A549 (cell line): ENCODE measurements around the gene RABGAP1L. TPM values are rescaled to one million over a fixed set of nuclear protein-coding genes. Genes with fewer than 3 reads are reported as not detected.

ENCODE experiments used
- ATAC-seq, 2 experiments: fragments of 200-7000 bp in 1 of 2; fragments of >200 bp in 1 of 2; cut with Nextera tagmentation in 1 of 2; cut with Tn5 transposase in 1 of 2; 3 replicates each; pipeline versions ENCODE4 v1.8.0 to v1.9.1; 2018 to 2020; ENCODE audit warnings: mild to moderate bottlenecking in 1 of 2, moderate library complexity in 1 of 2
- CTCF ChIA-PET: fragments of 300-600 bp; sonication (Branson Sonifier 250); formaldehyde crosslinking; extraction: SDS; loops from one replicate; lab custom pipeline; 2021; ENCODE audit warnings: antibody characterized with exemption, inconsistent platforms; lab: Yijun Ruan, JAX
- POLR2A ChIA-PET: fragments of 350-600 bp; formaldehyde crosslinking; extraction: SDS; loops from one replicate; lab custom pipeline; 2021; ENCODE audit warnings: antibody characterized with exemption, inconsistent platforms; lab: Yijun Ruan, JAX
- DNase-seq, 2 experiments: peaks; one replicate each; pipeline versions ENCODE4 v3.0.0 to v3.0.0-alpha.2; 2011 to 2016; ENCODE audit warnings: low read depth in 1 of 2, low spot score in 1 of 2
- FAIRE-seq: peaks from 2 replicates; lab custom pipeline; 2011; peaks lifted over from hg19 to GRCh38; lab: Jason Lieb, UNC
- H3K27ac ChIP-seq, 2 experiments: fragments of >200 bp; sonication (Bioruptor Twin); formaldehyde crosslinking; 3 replicates each; pipeline ENCODE4 v1.5.1; 2016 to 2017
- H3K4me1 ChIP-seq: fragments of >200 bp; sonication (Bioruptor Twin); formaldehyde crosslinking; 3 replicates; pipeline ENCODE4 v1.6.1; 2016
- H3K4me2 ChIP-seq: fragments of >200 bp; sonication (Bioruptor Twin); formaldehyde crosslinking; 3 replicates; pipeline ENCODE4 v1.6.1; 2016
- H3K4me3 ChIP-seq: fragments of >200 bp; sonication (Bioruptor Twin); formaldehyde crosslinking; 3 replicates; pipeline ENCODE4 v1.5.1; 2016
- H3K9me3 ChIP-seq: fragments of >200 bp; sonication (Bioruptor Twin); formaldehyde crosslinking; 3 replicates; pipeline ENCODE4 v1.6.1; 2016
- BCL3 ChIP-seq: fragments of >200 bp; sonication (Bioruptor Twin); formaldehyde crosslinking; IDR thresholded peaks from 3 replicates; pipeline ENCODE4 v1.6.1; 2016
- CBX8 ChIP-seq: fragments of 200-600 bp; sonication (generic); IDR thresholded peaks from 2 replicates; pipeline ENCODE4 v1.6.1; 2016
- CHD2 ChIP-seq: fragments of 150-350 bp; IDR thresholded peaks from 2 replicates; pipeline ENCODE4 v1.6.1; 2014; ENCODE audit warnings: low read length; ENCODE audit not compliant: partially characterized antibody
- CTCF ChIP-seq: fragments of >200 bp; sonication (Bioruptor Twin); formaldehyde crosslinking; IDR thresholded peaks from 3 replicates; pipeline ENCODE4 v1.5.1; 2016
- E2F6 ChIP-seq: IDR thresholded peaks from 2 replicates; pipeline ENCODE4 v1.6.1; 2012; ENCODE audit warnings: low read depth, borderline replicate concordance
- EHF ChIP-seq: fragments of 250-450 bp; sonication (Bioruptor Pico); IDR thresholded peaks from 2 replicates; pipeline ENCODE4 v1.5.0; 2020; ENCODE audit warnings: mild to moderate bottlenecking
- FOSB ChIP-seq: fragments of 250-450 bp; sonication (Bioruptor Pico); IDR thresholded peaks from 2 replicates; pipeline ENCODE4 v1.5.0; 2020; ENCODE audit warnings: mild to moderate bottlenecking, moderate library complexity
- GATA3 ChIP-seq: IDR thresholded peaks from 2 replicates; pipeline ENCODE4 v1.6.1; 2012; ENCODE audit warnings: borderline replicate concordance
- HEYL ChIP-seq: fragments of 250-450 bp; sonication (Bioruptor Pico); IDR thresholded peaks from 2 replicates; pipeline ENCODE4 v1.8.0; 2021; ENCODE audit warnings: mild to moderate bottlenecking, moderate library complexity
- HMGXB4 ChIP-seq: fragments of 250-450 bp; sonication (Bioruptor Pico); IDR thresholded peaks from 2 replicates; pipeline ENCODE4 v1.5.0; 2021; ENCODE audit warnings: mild to moderate bottlenecking, moderate library complexity, borderline replicate concordance
- JUN ChIP-seq, 2 experiments: fragments of >200 bp; sonication (Bioruptor Twin); formaldehyde crosslinking; IDR thresholded peaks; 2 replicates in 1 of 2; 3 replicates in 1 of 2; pipeline ENCODE4 v1.6.1; 2016 to 2017
- KDM1A ChIP-seq: fragments of 200-600 bp; sonication (generic); IDR thresholded peaks from 2 replicates; pipeline ENCODE4 v1.6.1; 2016; ENCODE audit warnings: low read depth, mild to moderate bottlenecking
- MAX ChIP-seq: IDR thresholded peaks from 2 replicates; pipeline ENCODE4 v1.6.1; 2012
- NPAS2 ChIP-seq: fragments of 250-450 bp; sonication (Bioruptor Pico); IDR thresholded peaks from 2 replicates; pipeline ENCODE4 v1.8.0; 2022; ENCODE audit warnings: mild to moderate bottlenecking, moderate library complexity, borderline replicate concordance
- PHF8 ChIP-seq: fragments of 200-600 bp; sonication (generic); IDR thresholded peaks from 2 replicates; pipeline ENCODE4 v1.6.1; 2016; ENCODE audit warnings: low read depth, mild to moderate bottlenecking, antibody characterized with exemption, moderate library complexity, borderline replicate concordance
- POLR2A ChIP-seq: IDR thresholded peaks from 2 replicates; pipeline ENCODE4 v1.6.1; 2012; ENCODE audit warnings: mild to moderate bottlenecking, low read length
- RAD21 ChIP-seq, 2 experiments: fragments of >200 bp in 1 of 2; sonication (Bioruptor Twin) in 1 of 2; formaldehyde crosslinking in 1 of 2; IDR thresholded peaks in 1 of 2; conservative IDR thresholded peaks in 1 of 2; 2 replicates in 1 of 2; 3 replicates in 1 of 2; pipeline ENCODE4 v1.6.1; 2012 to 2018; ENCODE audit warnings: inconsistent platforms in 1 of 2
- REST ChIP-seq: fragments of 200-600 bp; sonication (generic); IDR thresholded peaks from 2 replicates; pipeline ENCODE4 v1.6.1; 2016; ENCODE audit warnings: antibody characterized with exemption, mild to moderate bottlenecking, moderate library complexity
- ZNF302 ChIP-seq: fragments of 250-450 bp; sonication (Bioruptor Pico); IDR thresholded peaks from 2 replicates; pipeline ENCODE4 v1.9.0; 2021; ENCODE audit warnings: inconsistent platforms, mild to moderate bottlenecking, moderate library complexity
- WGBS: methylation state at CpG from one replicate; pipeline ENCODE4 v1.1.6; 2017; ENCODE audit errors: missing lambda C conversion rate; 5-methylcytosine and 5-hydroxymethylcytosine counted together
- polyA plus RNA-seq, 4 experiments: library from polyadenylated mRNA; depleted of rRNA in 3 of 4; stranded (reverse); fragments of >200 nt; fragmentation: RNase III in 1 of 4; extraction: RNeasy Plus Mini Kit Qiagen cat#74134 plus additional on column Dnase treatment in 1 of 4; gene quantifications; 2 replicates in 3 of 4; 3 replicates in 1 of 4; pipeline ENCODE4 v1.2.3, GENCODE V29; 2011 to 2017

Gene RABGAP1L
- polyA plus RNA-seq, 2 of the 4 experiments (the other 2 are of a cell fraction) = 8.2 to 18.6 TPM

GRCh38 chr1:174912264-174912663 lies 752.9 kb downstream of the RABGAP1L start:
- ATAC-seq (no peak), FAIRE-seq (no peak), DNase-seq (no peak)
- TF ChIP-seq KDM1A = no peak
- no peak for TF ChIP-seq JUN (IDR thresholded peaks at IDR 0.05)
- TF ChIP-seq CBX8 = no peak
- no peak for TF ChIP-seq PHF8
- no peak for TF ChIP-seq NPAS2 (CRISPR knock-in tag)
- no peak for TF ChIP-seq POLR2A
- no peak for TF ChIP-seq EHF (CRISPR knock-in tag)
- TF ChIP-seq FOSB (CRISPR knock-in tag) = no peak
- no peak for TF ChIP-seq GATA3
- TF ChIP-seq E2F6 = no peak
- no peak for TF ChIP-seq CTCF
- TF ChIP-seq RAD21 (conservative IDR thresholded peaks at IDR 0.05 in 1 of 2, IDR thresholded peaks at IDR 0.05 in 1 of 2) = no peak
- TF ChIP-seq MAX = no peak
- TF ChIP-seq HMGXB4 (CRISPR knock-in tag) = no peak
- no peak for TF ChIP-seq HEYL (CRISPR knock-in tag)
- TF ChIP-seq REST = no peak
- no peaks in the 10 kb centered on the region for H3K4me1 ChIP-seq
- H3K27ac ChIP-seq = no peak overlapping the region
- POLR2A ChIA-PET = no interaction called here
- H3K4me2 ChIP-seq = no peak overlapping the region
- no peak overlapping the region for H3K4me3 ChIP-seq
- H3K9me3 ChIP-seq = no peaks in the 10 kb centered on the region
- CTCF ChIA-PET = interaction anchor here (0.9 kb wide), 1 partner anchor 87 kb away, joined by 3 read pairs; no protein-coding TSS in a partner anchor

GRCh38 chr1:174913225-174913903 lies 754.0 kb downstream of the RABGAP1L start:
- no peak for TF ChIP-seq CHD2
- TF ChIP-seq BCL3 = no peak
- no peak for TF ChIP-seq ZNF302 (CRISPR knock-in tag)
- TF ChIP-seq, all 56 proteins: peak for 0
- no peak for DNase-seq
- no peak overlapping the region for H3K27ac ChIP-seq
- POLR2A ChIA-PET = no interaction called here
- no peak overlapping the region for H3K4me2 ChIP-seq
- no peak overlapping the region for H3K4me3 ChIP-seq
- CTCF ChIA-PET = interaction anchor here (0.8 kb wide), 1 partner anchor 65 kb away, joined by 3 read pairs; no protein-coding TSS in a partner anchor
- H3K9me3 ChIP-seq = no peaks in the 10 kb centered on the region
- no peak for FAIRE-seq
- ATAC-seq = no peak
- no peaks in the 10 kb centered on the region for H3K4me1 ChIP-seq
- WGBS = 41% methylated on average over 5 of the region's 5 CpGs
